ENCODE data around the gene IFNA16. TPM values are rescaled to one million over a fixed set of nuclear protein-coding genes. Genes with fewer than 3 reads are reported as not detected.
"Not testable (repeated sequence)": the region's sequence is repeated elsewhere in the genome, so short reads cannot be mapped to it uniquely, and the experiment has no call there.

Gene IFNA16
- total RNA-seq: not detected

DNA sequence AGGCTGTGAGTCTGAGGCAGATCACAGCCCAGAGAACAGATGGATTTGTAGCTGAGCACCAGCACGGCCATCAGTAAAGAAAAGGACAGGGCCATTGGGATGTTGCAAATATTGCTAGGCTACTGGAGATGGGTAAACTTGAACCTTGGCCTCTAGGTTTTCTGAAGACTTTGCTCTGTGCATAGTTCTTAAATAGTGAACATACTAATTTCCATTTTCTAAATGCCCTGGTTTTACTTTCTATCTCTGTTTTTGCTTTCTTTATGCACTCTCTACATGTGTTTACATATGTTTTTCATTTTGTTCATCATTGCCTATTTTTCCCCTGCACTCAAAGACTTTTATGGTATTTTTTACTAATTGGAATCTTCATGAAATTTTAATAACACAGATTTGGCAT lies at the start of gene IFNA16:
Gene IFNA16, minus strand, starts transcription at position 101 of the 400 bp plus-strand sequence. Its CDS starts 6 bp downstream, at position 95.
- H3K27me3 ChIP-seq; intact Hi-C loops (cut with DNase I); H3K27ac ChIP-seq; H3K9me3 ChIP-seq; DNase-seq (ENCODE audit: low spot score in 2 of 2); H3K36me3 ChIP-seq; H3K4me3 ChIP-seq; H3K4me1 ChIP-seq: not testable (repeated sequence)

GRCh38 chr9:21265421-21266189 lies 48.5 kb upstream of the IFNA16 start:
- intact Hi-C loops (cut with DNase I): no loop called here
- H3K36me3 ChIP-seq: no peaks in the 10 kb centered on the region

GRCh38 chr9:21255538-21256212 lies 38.6 kb upstream of the IFNA16 start:
- intact Hi-C loops (cut with DNase I): no loop called here
- H3K4me1 ChIP-seq: no peaks in the 10 kb centered on the region
- H3K27me3 ChIP-seq: no peaks in the 10 kb centered on the region
- no peaks in the 10 kb centered on the region for H3K36me3 ChIP-seq
- H3K27ac ChIP-seq: no peak overlapping the region
- no peak overlapping the region for H3K4me3 ChIP-seq
- DNase-seq (ENCODE audit: low spot score in 2 of 2): no peak
- TF ChIP-seq, protein P1, sequence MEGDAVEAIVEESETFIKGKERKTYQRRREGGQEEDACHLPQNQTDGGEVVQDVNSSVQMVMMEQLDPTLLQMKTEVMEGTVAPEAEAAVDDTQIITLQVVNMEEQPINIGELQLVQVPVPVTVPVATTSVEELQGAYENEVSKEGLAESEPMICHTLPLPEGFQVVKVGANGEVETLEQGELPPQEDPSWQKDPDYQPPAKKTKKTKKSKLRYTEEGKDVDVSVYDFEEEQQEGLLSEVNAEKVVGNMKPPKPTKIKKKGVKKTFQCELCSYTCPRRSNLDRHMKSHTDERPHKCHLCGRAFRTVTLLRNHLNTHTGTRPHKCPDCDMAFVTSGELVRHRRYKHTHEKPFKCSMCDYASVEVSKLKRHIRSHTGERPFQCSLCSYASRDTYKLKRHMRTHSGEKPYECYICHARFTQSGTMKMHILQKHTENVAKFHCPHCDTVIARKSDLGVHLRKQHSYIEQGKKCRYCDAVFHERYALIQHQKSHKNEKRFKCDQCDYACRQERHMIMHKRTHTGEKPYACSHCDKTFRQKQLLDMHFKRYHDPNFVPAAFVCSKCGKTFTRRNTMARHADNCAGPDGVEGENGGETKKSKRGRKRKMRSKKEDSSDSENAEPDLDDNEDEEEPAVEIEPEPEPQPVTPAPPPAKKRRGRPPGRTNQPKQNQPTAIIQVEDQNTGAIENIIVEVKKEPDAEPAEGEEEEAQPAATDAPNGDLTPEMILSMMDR (IDR thresholded peaks at IDR 0.05): no peak
- no peaks in the 10 kb centered on the region for H3K9me3 ChIP-seq

More at GRCh38 chr9:21265421-21266189, 48.5 kb upstream of the IFNA16 start:
- TF ChIP-seq, protein P1 (IDR thresholded peaks at IDR 0.05): no peak
- H3K4me1 ChIP-seq: no peaks in the 10 kb centered on the region
- no peaks in the 10 kb centered on the region for H3K9me3 ChIP-seq
- no peak overlapping the region for H3K4me3 ChIP-seq
- no peak overlapping the region for H3K27ac ChIP-seq
- DNase-seq (ENCODE audit: low spot score in 2 of 2): no peak
- H3K27me3 ChIP-seq: no peaks in the 10 kb centered on the region

DNA sequence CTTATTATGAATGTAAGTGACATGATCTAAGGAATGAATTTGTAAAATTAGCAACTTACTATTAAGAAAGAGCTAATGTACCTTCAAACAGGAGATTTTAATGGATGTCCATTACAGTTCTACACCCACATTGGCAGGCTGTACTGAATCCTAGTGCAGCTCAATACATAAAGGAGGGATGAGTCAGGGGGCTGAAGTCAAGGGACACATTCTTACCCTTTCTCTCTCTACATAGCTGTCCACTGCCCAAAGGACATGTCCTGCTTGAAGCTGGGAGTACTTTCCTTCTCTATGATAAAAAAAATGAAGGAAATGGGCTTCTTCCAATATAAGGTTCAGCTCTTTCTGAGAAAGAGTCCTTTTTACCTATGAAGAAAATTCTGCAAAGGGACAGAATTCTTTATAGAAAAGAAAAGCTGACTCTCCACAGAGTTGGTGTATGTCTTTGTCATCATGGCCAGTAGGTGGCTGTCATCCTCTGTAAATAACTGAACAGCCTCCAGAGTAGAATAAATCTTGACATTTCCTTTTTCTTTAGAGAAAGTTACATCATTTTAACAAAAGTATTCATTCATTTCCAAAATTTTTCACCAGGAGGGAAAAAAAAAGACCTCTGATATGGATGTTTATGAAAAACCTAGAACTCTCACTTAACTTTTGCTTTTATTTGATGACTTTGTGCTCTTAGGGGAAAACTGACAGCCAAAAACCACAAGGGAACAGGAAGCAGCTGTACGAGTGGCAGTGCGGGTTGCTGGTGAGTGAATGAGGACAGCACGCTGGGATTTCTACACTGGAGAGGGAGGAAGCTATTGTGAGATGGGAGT lies 35.8 kb upstream of the IFNA16 start:
- intact Hi-C loops (cut with DNase I): no loop called here

DNA sequence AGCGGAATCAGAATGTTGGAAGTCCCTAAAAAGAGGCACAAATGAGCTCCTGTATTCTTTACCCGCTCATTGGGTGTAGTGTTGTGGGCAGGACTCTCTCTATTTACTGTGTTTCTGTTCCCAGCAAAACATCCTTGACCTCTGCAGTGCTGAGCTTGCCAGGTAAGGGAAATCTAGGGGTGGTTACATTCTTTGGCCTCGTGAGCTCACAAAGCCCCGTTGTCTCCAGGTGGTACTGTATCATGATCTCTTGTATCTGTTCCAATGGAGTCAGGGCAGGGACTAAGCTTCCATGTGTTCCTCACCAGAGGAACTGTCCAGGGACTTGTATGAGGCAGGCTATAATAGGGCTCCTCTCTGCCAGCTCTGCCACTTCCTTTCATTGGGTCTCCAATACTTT lies 34.5 kb upstream of the IFNA16 start:
- H3K36me3 ChIP-seq: no peaks in the 10 kb centered on the region
- no peaks in the 10 kb centered on the region for H3K9me3 ChIP-seq
- DNase-seq (ENCODE audit: low spot score in 2 of 2): no peak
- H3K27ac ChIP-seq: no peak overlapping the region
- TF ChIP-seq, protein P1 (IDR thresholded peaks at IDR 0.05): no peak
- intact Hi-C loops (cut with DNase I): no loop called here
- no peaks in the 10 kb centered on the region for H3K4me1 ChIP-seq
- no peak overlapping the region for H3K4me3 ChIP-seq
- H3K27me3 ChIP-seq: no peaks in the 10 kb centered on the region

More for the DNA sequence above, 35.8 kb upstream of the IFNA16 start:
- TF ChIP-seq, protein P1 (IDR thresholded peaks at IDR 0.05): peak; percentile 8 to 25 (median 9)
- no peaks in the 10 kb centered on the region for H3K4me1 ChIP-seq
- H3K4me3 ChIP-seq: no peak overlapping the region
- DNase-seq (ENCODE audit: low spot score in 2 of 2): no peak
- H3K27ac ChIP-seq: no peak overlapping the region
- H3K27me3 ChIP-seq: no peaks in the 10 kb centered on the region
- H3K9me3 ChIP-seq: no peaks in the 10 kb centered on the region
- no peaks in the 10 kb centered on the region for H3K36me3 ChIP-seq
